Tibial nerve (tissue), 4 donors: ENCODE data around the gene DAPK2. TPM values are rescaled to one million over a fixed set of nuclear protein-coding genes. Genes with fewer than 3 reads are reported as not detected.

Experiments
- DNase-seq, 2 donors: peaks; one replicate each; pipeline ENCODE4 v3.0.0-alpha.2; 2019; ENCODE audit warnings: low spot score in 2 of 2
- H3K27ac ChIP-seq, 4 donors: fragments of 200-600 bp; sonication (generic) in 3 of 4; one replicate each; pipeline ENCODE4 v1.5.1; 2017 to 2019; ENCODE audit warnings: mild to moderate bottlenecking in 1 of 4
- H3K27me3 ChIP-seq, 2 donors: fragments of 200-600 bp; sonication (generic) in 1 of 2; one replicate each; pipeline versions ENCODE4 v1.5.1 to v1.6.0; 2017 to 2019
- H3K36me3 ChIP-seq, 3 donors: fragments of 200-600 bp; sonication (generic); one replicate each; pipeline ENCODE4 v1.5.1; 2018 to 2019
- H3K4me1 ChIP-seq, 4 donors: fragments of 200-600 bp; sonication (generic) in 3 of 4; one replicate each; pipeline ENCODE4 v1.5.1; 2017 to 2019
- H3K4me3 ChIP-seq, 4 donors: fragments of 200-600 bp; sonication (generic) in 3 of 4; one replicate each; pipeline ENCODE4 v1.5.1; 2017 to 2019; ENCODE audit warnings: mild to moderate bottlenecking in 1 of 4, moderate library complexity in 1 of 4
- H3K9me3 ChIP-seq, 4 donors: fragments of 200-600 bp; sonication (generic) in 3 of 4; one replicate each; pipeline ENCODE4 v1.5.1; 2017 to 2019
- EP300 ChIP-seq, 2 donors: sonication (generic); formaldehyde crosslinking; IDR thresholded peaks; one replicate each; pipeline ENCODE4 v1.6.1; 2017; ENCODE audit warnings: antibody characterized with exemption in 2 of 2, mild to moderate bottlenecking in 1 of 2
- POLR2A ChIP-seq, 2 donors: fragments of 450-650 bp; IDR thresholded peaks; one replicate each; pipeline ENCODE4 v1.6.1; 2017; ENCODE audit warnings: antibody characterized with exemption in 2 of 2, mild to moderate bottlenecking in 2 of 2, moderate library complexity in 2 of 2
- WGBS, 2 donors: methylation state at CpG; one replicate each; pipeline ENCODE4 v1.1.5; 2018; 5-methylcytosine and 5-hydroxymethylcytosine counted together
- total RNA-seq, 4 donors: library from RNA; depleted of rRNA; stranded (reverse); fragments of >200 nt; gene quantifications; one replicate each; pipeline ENCODE4 v1.1.0, GENCODE V29; 2016
- TF ChIP-seq, protein P1 (sequence below), 5 experiments: fragments of 200-600 bp in 3 of 5; fragments of 450-650 bp in 2 of 5; sonication (generic) in 3 of 5; IDR thresholded peaks; one replicate each; pipeline ENCODE4 v1.5.1; 2016 to 2019; ENCODE audit warnings: antibody characterized with exemption in 5 of 5, mild to moderate bottlenecking in 3 of 5, moderate library complexity in 2 of 5

The DAPK2 gene
- total RNA-seq, 4 donors from 2014 or later, result 28.9 to 75.9 (median 56.7) TPM

DNA sequence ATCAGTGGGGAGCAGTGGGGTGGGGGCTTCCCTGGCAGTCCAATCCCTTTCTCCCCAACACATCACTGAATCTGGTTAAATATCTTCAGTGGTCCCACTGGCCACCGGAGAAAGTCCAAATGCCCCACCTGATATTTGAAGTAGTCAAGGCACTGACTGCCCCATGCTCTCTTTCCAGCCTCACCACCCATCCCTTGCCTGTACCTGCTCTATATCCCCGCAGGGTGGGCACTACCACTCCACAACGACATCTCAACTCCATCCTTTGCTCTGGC is 101.7 kb downstream of the DAPK2 start:
- TF ChIP-seq POLR2A (IDR thresholded peaks at IDR 0.05) (no peak), EP300 (IDR thresholded peaks at IDR 0.05) (no peak)
- TF ChIP-seq, protein P1, sequence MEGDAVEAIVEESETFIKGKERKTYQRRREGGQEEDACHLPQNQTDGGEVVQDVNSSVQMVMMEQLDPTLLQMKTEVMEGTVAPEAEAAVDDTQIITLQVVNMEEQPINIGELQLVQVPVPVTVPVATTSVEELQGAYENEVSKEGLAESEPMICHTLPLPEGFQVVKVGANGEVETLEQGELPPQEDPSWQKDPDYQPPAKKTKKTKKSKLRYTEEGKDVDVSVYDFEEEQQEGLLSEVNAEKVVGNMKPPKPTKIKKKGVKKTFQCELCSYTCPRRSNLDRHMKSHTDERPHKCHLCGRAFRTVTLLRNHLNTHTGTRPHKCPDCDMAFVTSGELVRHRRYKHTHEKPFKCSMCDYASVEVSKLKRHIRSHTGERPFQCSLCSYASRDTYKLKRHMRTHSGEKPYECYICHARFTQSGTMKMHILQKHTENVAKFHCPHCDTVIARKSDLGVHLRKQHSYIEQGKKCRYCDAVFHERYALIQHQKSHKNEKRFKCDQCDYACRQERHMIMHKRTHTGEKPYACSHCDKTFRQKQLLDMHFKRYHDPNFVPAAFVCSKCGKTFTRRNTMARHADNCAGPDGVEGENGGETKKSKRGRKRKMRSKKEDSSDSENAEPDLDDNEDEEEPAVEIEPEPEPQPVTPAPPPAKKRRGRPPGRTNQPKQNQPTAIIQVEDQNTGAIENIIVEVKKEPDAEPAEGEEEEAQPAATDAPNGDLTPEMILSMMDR (IDR thresholded peaks at IDR 0.05), result no peak
- H3K27me3 ChIP-seq, result no peaks in the 10 kb centered on the region
- 84 to 94% methylated on average over 3 of the region's 3 CpGs for WGBS, 2 donors
- no peak for DNase-seq
- no peak overlapping the region for H3K4me3 ChIP-seq
- peaks cover 0 to 31% (median 8%) of the 10 kb centered on the region in 4 donors for H3K4me1 ChIP-seq
- H3K27ac ChIP-seq, result peak overlapping the region in 1 of 4 donors; percentile 55
- H3K36me3 ChIP-seq, result no peaks in the 10 kb centered on the region
- H3K9me3 ChIP-seq, result no peaks in the 10 kb centered on the region

DNA sequence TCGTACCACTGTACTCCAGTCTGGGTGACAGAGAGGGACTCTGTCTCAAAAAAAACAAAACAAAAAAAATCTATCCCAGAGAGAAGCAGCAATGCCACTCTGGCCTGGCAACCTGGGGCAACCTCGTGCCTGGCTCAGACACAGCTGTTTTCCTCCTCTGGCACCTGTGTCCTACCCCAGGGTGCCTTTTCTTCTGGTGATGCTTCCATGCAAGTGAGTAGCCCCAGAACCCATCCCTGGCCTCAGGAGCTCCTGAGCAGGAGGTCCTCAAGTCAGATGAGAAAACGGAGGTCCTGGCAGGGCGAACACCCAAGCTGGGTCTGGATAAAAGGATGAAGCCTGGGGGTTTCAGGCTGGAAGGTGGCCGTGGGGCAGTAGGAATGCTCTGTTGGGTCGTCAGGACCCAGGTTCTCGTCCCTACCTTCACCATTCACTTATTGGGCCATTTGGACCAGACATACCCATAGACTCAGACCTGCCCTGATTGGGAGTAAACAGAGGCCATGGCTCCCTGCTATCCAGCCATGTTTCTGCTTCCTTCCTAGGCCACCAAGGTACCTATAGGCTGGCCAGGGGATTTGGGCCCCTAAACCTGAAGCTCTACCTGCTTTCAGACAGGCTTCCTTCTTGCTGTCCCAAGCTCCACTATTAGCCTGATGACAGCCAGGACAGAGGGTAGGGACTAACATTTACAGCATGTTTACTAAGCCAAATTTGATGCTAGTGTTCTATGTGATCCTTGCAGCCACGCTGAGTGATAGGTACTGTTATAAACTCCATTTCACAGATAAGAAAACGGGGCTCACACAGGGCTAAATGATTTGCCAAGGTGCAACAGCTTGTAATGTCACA is 102.2 kb downstream of the DAPK2 start:
- H3K4me1 ChIP-seq, result peaks cover 0 to 36% (median 11%) of the 10 kb centered on the region in 4 donors
- H3K4me3 ChIP-seq, result no peak overlapping the region
- 79 to 80% methylated on average over 9 of the region's 9 CpGs for WGBS, 2 donors
- H3K9me3 ChIP-seq, result no peaks in the 10 kb centered on the region
- DNase-seq, result no peak
- H3K36me3 ChIP-seq, result no peaks in the 10 kb centered on the region
- TF ChIP-seq, protein P1 (IDR thresholded peaks at IDR 0.05), result no peak
- TF ChIP-seq EP300 (IDR thresholded peaks at IDR 0.05), result no peak
- no peaks in the 10 kb centered on the region for H3K27me3 ChIP-seq
- H3K27ac ChIP-seq, result peak overlapping the region in 1 of 4 donors; percentile 55

DNA sequence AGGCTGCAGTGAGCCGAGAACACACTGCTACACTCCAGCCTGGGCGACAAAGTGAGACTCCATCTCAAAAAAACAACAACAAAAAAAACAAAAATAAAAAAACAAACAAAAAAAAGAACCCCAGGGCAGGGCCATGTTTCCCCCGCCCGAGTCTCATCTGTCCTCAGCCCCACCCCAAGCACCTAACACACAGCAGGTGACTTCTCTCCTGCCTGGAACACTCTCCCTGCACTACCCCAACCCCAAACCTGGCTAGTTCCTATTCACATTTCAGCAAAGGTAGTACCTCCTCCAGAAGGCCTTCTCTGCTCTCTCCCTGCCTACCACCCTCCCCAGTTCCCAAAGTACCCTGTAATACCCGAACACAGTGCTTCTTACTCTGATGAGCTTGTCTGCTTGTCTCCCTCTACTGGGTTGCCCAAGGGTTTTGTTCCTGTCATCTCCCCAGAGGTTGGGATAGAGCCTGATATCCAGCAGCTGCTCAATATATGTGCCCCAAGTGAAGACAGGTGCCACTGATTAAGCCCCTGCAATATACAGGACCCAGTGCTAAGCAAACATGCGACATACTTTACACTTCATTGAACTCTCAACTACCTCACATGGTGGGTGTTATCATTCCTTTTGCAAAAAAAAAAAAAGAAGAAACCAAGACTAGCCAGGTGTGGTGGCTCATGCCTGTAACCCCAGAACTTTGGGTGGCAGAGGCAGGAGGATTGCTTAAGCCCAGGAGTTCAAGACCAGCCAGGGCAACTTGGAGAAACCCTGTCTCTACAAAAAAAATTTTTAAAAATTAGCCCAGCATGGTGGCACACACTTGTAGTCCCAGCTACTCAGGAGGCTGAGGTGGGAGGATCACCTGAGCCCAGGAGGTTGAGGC is 103.6 kb downstream of the DAPK2 start:
- Histone ChIP-seq H3K4me1 (peaks cover 0 to 45% (median 19%) of the 10 kb centered on the region in 4 donors), H3K27ac (peak overlapping the region in 1 of 4 donors; percentile 30), H3K27me3 (no peaks in the 10 kb centered on the region), H3K9me3 (no peaks in the 10 kb centered on the region), H3K4me3 (no peak overlapping the region), H3K36me3 (no peaks in the 10 kb centered on the region)
- no peak for DNase-seq
- WGBS, 2 donors, result 88 to 89% methylated on average over 6 of the region's 6 CpGs
- TF ChIP-seq EP300 (IDR thresholded peaks at IDR 0.05), result no peak
- TF ChIP-seq, protein P1 (IDR thresholded peaks at IDR 0.05), result no peak
- no peak for TF ChIP-seq POLR2A (IDR thresholded peaks at IDR 0.05)

DNA sequence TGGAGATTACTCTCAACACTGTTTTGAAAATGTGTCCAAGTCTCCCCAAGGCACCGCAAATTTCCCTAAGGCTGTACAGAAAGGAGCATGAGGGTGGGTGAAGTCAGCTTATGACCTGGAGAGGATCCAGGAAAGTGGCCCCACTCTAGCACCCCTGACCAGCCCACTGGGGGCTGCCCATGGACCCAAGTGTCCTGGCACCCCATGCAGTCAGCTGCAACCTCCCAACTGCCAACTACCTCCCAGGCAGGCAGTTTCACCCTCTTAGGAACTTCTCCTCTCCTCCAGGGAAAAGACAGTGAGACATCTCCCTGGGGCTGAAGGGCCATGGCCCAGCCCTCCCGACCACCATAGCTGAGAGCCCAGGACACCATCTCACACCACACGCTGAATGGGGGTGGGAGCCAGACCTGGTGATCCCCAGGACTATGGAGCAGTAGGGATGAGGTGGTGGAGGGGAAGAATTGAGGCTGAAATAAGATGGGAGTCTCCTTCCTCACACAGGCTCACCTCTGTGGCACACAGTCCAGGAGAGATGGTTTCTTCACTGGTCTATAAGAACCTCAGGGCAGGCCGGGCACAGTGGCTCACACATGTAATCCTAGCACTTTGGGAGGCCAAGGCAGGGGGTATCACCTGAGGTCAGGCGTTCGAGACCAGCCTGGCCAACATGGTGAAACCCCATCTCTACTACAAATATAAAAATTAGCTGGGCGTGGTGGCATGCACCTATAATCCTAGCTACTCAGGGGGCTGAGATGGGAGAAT is 104.4 kb downstream of the DAPK2 start:
- no peak for DNase-seq
- 83 to 85% methylated on average over 7 of the region's 7 CpGs for WGBS, 2 donors
- no peaks in the 10 kb centered on the region for H3K9me3 ChIP-seq
- TF ChIP-seq, protein P1 (IDR thresholded peaks at IDR 0.05), result no peak
- TF ChIP-seq POLR2A (IDR thresholded peaks at IDR 0.05), result no peak
- no peak for TF ChIP-seq EP300 (IDR thresholded peaks at IDR 0.05)
- peak overlapping the region in 3 of 4 donors; percentile 16 to 57 (median 42) for H3K27ac ChIP-seq
- peaks cover 0 to 45% (median 19%) of the 10 kb centered on the region in 4 donors for H3K4me1 ChIP-seq
- H3K36me3 ChIP-seq, result no peaks in the 10 kb centered on the region
- H3K27me3 ChIP-seq, result no peaks in the 10 kb centered on the region
- no peak overlapping the region for H3K4me3 ChIP-seq
